ENCODE measurements around the gene FGF16.
"Not testable (repeated sequence)": the region's sequence is repeated elsewhere in the genome, so short reads cannot be mapped to it uniquely, and the experiment has no call there.

The FGF16 gene

GRCh38 chrX:77447653-77448569, 722 bp downstream of the FGF16 start:
- FAIRE-seq: no peak

DNA sequence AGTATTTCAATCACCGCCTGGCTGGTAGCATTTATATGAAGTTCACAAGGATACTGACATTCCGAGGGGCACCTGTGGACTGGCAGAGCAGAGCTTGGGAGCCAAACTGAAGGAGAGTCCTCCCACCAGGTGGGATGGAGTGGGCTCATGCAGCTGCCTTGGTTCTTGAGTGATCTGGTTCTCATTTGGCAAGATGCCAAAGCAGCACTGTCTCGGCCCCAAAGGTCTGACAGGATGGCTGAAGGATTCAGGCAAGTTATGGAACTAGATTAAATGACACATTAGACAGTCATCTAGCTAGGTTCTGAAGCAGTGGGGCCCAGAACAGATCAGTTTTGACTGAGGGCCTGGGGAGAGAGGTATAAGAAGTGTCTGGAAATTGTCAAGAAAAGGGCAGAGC, 3.2 kb downstream of the FGF16 start:
- no peak for FAIRE-seq

- no peak for FAIRE-seq
Observed at GRCh38 chrX:77450996-77451395, 3.8 kb downstream of the FGF16 start.

GRCh38 chrX:77453190-77453589, 6.0 kb downstream of the FGF16 start:
- no peak for FAIRE-seq

DNA sequence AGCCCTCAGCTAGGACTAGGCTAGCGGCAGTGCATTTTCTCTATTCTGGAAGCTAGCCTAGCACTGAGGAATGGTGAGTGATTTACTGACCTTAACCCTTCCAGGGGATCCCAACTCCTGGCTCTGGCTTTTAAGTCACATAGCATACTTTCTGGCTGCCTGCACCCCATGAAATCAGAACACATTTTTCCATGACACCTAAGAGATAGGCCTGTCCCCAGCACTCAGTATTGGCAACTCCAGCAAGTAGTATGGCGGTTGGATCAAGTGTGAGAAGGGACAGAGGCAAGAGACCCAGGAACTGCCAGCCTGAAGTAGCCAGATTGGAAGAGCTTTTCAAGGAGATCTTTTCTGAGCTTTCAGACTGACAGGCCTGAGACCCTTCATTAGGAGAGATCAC, 8.2 kb downstream of the FGF16 start:
- FAIRE-seq: no peak

- no peak for FAIRE-seq
Observed at GRCh38 chrX:77484045-77484444, 36.9 kb downstream of the FGF16 start.

GRCh38 chrX:77493677-77494553, 46.7 kb downstream of the FGF16 start:
- FAIRE-seq: no peak

GRCh38 chrX:77500164-77500563, 53.0 kb downstream of the FGF16 start:
- not testable (repeated sequence) for FAIRE-seq

DNA sequence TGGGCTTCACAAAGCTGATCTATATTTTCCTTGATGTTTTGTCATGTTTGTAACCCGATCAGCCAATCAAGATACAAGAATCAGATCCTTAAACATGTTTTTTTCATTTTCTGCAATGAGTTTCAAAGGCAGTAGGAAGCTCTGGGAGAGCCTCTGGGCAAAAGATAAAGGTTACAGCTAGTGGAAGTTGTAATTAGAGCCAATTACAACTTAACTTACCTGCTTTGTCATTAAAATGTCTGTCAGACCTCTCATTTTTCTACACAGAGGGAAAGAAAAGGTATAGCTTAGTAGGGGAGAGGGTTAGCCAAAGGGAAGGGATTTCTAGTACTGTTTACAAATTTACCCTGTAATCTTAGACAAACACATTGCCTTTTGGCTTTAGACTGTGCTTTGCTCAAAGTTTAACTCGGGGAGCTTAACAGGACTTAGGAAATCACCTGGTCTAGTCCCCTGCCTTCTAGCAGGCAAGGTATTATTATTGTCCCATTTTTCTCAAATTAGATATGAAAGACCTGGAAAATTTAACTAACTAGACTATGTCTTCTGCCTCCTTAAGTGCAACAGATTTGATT, 55.8 kb downstream of the FGF16 start:
- no peak for FAIRE-seq

- no peak for FAIRE-seq
Observed at GRCh38 chrX:77505227-77505626, 58.0 kb downstream of the FGF16 start.
